Measurements from ENCODE around the gene ZNF791.

GRCh38 chr19:12578641-12579040 is 32.1 kb upstream of the ZNF791 start:
- TF ChIP-seq EZH2 (IDR thresholded peaks at IDR 0.05; ENCODE audit: low read length, missing control alignments) (no peak), CTCF (conservative IDR thresholded peaks at IDR 0.05 in 1 of 2, IDR thresholded peaks at IDR 0.05 in 1 of 2; ENCODE audit: low read depth in 1 of 2, low read length in 2 of 2) (no peak)
